K562 (cell line): ENCODE results near the gene AQP1. TPM values are rescaled to one million over a fixed set of nuclear protein-coding genes. Genes with fewer than 3 reads are reported as not detected.

Source experiments
- ATAC-seq: fragments of 200-7000 bp; cut with Tn5 transposase; 3 replicates; pipeline ENCODE4 v1.9.1; 2020; ENCODE audit warnings: moderate library complexity
- BruUV-seq: library from RNA; stranded (reverse); fragments of 400-500 nt; replicated peaks from 2 replicates; lab custom pipeline; 2021; lab: Mats Ljungman, UMichigan
- CTCF ChIA-PET: fragments of 300-600 bp; formaldehyde crosslinking; extraction: SDS; loops from one replicate; lab custom pipeline; 2021; ENCODE audit warnings: low intra/inter-chr PET ratio; lab: Yijun Ruan, JAX
- POLR2A ChIA-PET: fragments of 300-600, 350-650 bp; sonication (Branson Sonifier 250); formaldehyde crosslinking; extraction: SDS; loops from one replicate; lab custom pipeline; 2021; ENCODE audit warnings: antibody characterized with exemption, inconsistent platforms; lab: Yijun Ruan, JAX
- DNase-seq, 4 experiments: peaks; one replicate each; pipeline versions ENCODE4 v3.0.0 to v3.0.0-alpha.2; 2011 to 2018; ENCODE audit warnings: low spot score in 3 of 4, mixed read lengths in 3 of 4; ENCODE audit errors: extremely low read depth in 1 of 4
- FAIRE-seq: peaks from 2 replicates; lab custom pipeline; 2011; peaks lifted over from hg19 to GRCh38; lab: Jason Lieb, UNC
- H2AFZ ChIP-seq: 2 replicates; pipeline ENCODE4 v1.6.0; 2011; ENCODE audit warnings: low read depth, low read length, control low read depth, inconsistent platforms
- H3K27ac ChIP-seq: fragments of 200-600 bp; 3 replicates; pipeline ENCODE4 v1.8.0; 2011; ENCODE audit warnings: low read depth, mild to moderate bottlenecking, control low read depth, inconsistent platforms, low read length, moderate library complexity, mixed read lengths; ENCODE audit errors: extremely low read depth
- H3K27me3 ChIP-seq, 2 experiments: fragments of 300-600 bp in 1 of 2; 2 replicates in 1 of 2; 3 replicates in 1 of 2; pipeline versions ENCODE4 v1.6.0 to v1.8.0; 2011; ENCODE audit warnings: inconsistent platforms in 2 of 2, low read length in 2 of 2, mild to moderate bottlenecking in 1 of 2, mixed read lengths in 1 of 2, moderate library complexity in 1 of 2; ENCODE audit not compliant: control insufficient read depth in 2 of 2, insufficient read depth in 2 of 2
- H3K36me3 ChIP-seq: fragments of 300-600 bp; 3 replicates; pipeline ENCODE4 v1.8.0; 2011; ENCODE audit warnings: mild to moderate bottlenecking, low read length, inconsistent platforms; ENCODE audit not compliant: control insufficient read depth, insufficient read depth
- H3K4me1 ChIP-seq, 2 experiments: fragments of 200-600 bp in 1 of 2; replicated peaks in 1 of 2; 2 replicates in 1 of 2; 3 replicates in 1 of 2; pipeline versions ENCODE4 v1.5.1 to v1.8.0; 2011; ENCODE audit warnings: inconsistent platforms in 2 of 2, low read length in 2 of 2, mild to moderate bottlenecking in 1 of 2, mixed read lengths in 1 of 2, moderate library complexity in 1 of 2; ENCODE audit not compliant: control insufficient read depth in 2 of 2, insufficient read depth in 2 of 2
- H3K4me2 ChIP-seq: 2 replicates; pipeline ENCODE4 v1.6.1; 2011; ENCODE audit warnings: low read length, control low read depth, inconsistent platforms, mixed read lengths; ENCODE audit not compliant: insufficient read depth
- H3K4me3 ChIP-seq: fragments of 200-600 bp; sonication (generic), shearing (Covaris generic); 2 replicates; pipeline ENCODE4 v1.5.1; 2016; ENCODE audit warnings: control low read depth, inconsistent platforms
- H3K79me2 ChIP-seq: fragments of 200-600 bp; 3 replicates; pipeline ENCODE4 v1.8.0; 2011; ENCODE audit warnings: low read length, inconsistent platforms; ENCODE audit not compliant: control insufficient read depth, insufficient read depth
- H3K9ac ChIP-seq, 2 experiments: 2 replicates each; pipeline versions ENCODE4 v1.6.0 to v1.6.1; 2011; ENCODE audit warnings: low read depth in 2 of 2, low read length in 2 of 2, control low read depth in 1 of 2, inconsistent platforms in 1 of 2, mild to moderate bottlenecking in 1 of 2, mixed read lengths in 1 of 2; ENCODE audit not compliant: insufficient read depth in 1 of 2
- H3K9me1 ChIP-seq: one replicate; pipeline ENCODE4 v1.6.0; 2011; ENCODE audit warnings: inconsistent platforms, mild to moderate bottlenecking, low read length, moderate library complexity; ENCODE audit not compliant: control insufficient read depth, insufficient read depth
- H3K9me3 ChIP-seq: replicated peaks from 2 replicates; pipeline ENCODE4 v1.5.1; 2011; ENCODE audit warnings: low read depth, low read length, inconsistent platforms; ENCODE audit not compliant: control insufficient read depth, insufficient read depth
- H4K20me1 ChIP-seq: replicated peaks from 2 replicates; pipeline ENCODE4 v1.6.1; 2011; ENCODE audit warnings: low read length, inconsistent platforms, mixed read lengths; ENCODE audit not compliant: control insufficient read depth, insufficient read depth
- ATF3 ChIP-seq, 2 experiments: fragments of 450-650 bp in 1 of 2; sonication (generic) in 1 of 2; formaldehyde crosslinking in 1 of 2; IDR thresholded peaks in 1 of 2; conservative IDR thresholded peaks in 1 of 2; 2 replicates each; pipeline versions ENCODE4 v1.6.1 to v1.8.1; 2016 to 2023; ENCODE audit warnings: mild to moderate bottlenecking in 2 of 2, moderate library complexity in 2 of 2, inconsistent platforms in 1 of 2, missing genetic modification reagents in 1 of 2
- CAMTA2 ChIP-seq: fragments of 250-450 bp; sonication (Bioruptor Pico); conservative IDR thresholded peaks from 2 replicates; pipeline ENCODE4 v1.5.1; 2022
- CBX2 ChIP-seq: fragments of 200-600 bp; sonication (generic); IDR thresholded peaks from one replicate; pipeline ENCODE4 v1.6.1; 2012; ENCODE audit warnings: mild to moderate bottlenecking, low read length, inconsistent platforms; ENCODE audit not compliant: insufficient read depth, poor library complexity, severe bottlenecking
- EP300 ChIP-seq: IDR thresholded peaks from 2 replicates; pipeline ENCODE4 v1.6.1; 2012; ENCODE audit warnings: low read length, improper control_type of control experiment
- FOSL1 ChIP-seq: fragments of 200-800 bp; sonication (Bioruptor generic); conservative IDR thresholded peaks from 2 replicates; pipeline ENCODE4 v1.6.1; 2016; ENCODE audit warnings: missing genetic modification characterization, missing compliant biosample characterization
- PRDM10 ChIP-seq: fragments of 450-650 bp; IDR thresholded peaks from 2 replicates; pipeline ENCODE4 v1.6.1; 2018; ENCODE audit not compliant: partially characterized antibody
- TCFL5 ChIP-seq: fragments of 250-450 bp; sonication (Bioruptor Pico); conservative IDR thresholded peaks from 2 replicates; pipeline ENCODE4 v1.6.1; 2021; ENCODE audit warnings: mild to moderate bottlenecking, moderate library complexity, matching md5 sums
- TRIM24 ChIP-seq, 2 experiments: fragments of 450-650 bp; IDR thresholded peaks; 2 replicates each; pipeline ENCODE4 v1.6.1; 2016
- ZBTB26 ChIP-seq: fragments of 450-650 bp; formaldehyde crosslinking; IDR thresholded peaks from 2 replicates; pipeline ENCODE4 v1.4.0; 2022; ENCODE audit warnings: missing genetic modification characterization
- ZNF146 ChIP-seq: IDR thresholded peaks from one replicate; pipeline ENCODE4 v1.6.1; 2018; ENCODE audit warnings: missing compliant biosample characterization; ENCODE audit not compliant: unreplicated experiment
- WGBS: fragments of 100-300 bp; shearing (Covaris generic); methylation state at CpG from one replicate; pipeline ENCODE4 v1.1.6; 2016; ENCODE audit warnings: low coverage, mixed read lengths; ENCODE audit not compliant: insufficient coverage; ENCODE audit errors: missing lambda C conversion rate; 5-methylcytosine and 5-hydroxymethylcytosine counted together
- in situ Hi-C: fragments of 300-500 bp; cut with MboI; formaldehyde crosslinking; loops from 4 replicates; pipeline ENCODE4 v1.15.0; 2018; ENCODE audit warnings: inconsistent platforms, mixed read lengths
- intact Hi-C: fragments of 100-400 bp; cut with micrococcal nuclease; formaldehyde crosslinking; loops from 2 replicates; pipeline ENCODE4 v1.14.2; 2022
- polyA plus RNA-seq, 8 experiments: library from polyadenylated mRNA; depleted of rRNA in 4 of 8; stranded (reverse) in 5 of 8; unstranded in 3 of 8; fragments of >200 nt; fragmentation: Nextera tagmentation in 2 of 8; fragmentation: Illumina TruSeq in 1 of 8; extraction: Ambion mirVana in 2 of 8; extraction: Trizol in 1 of 8; gene quantifications; 2 replicates each; pipeline versions ENCODE4 v1.2.1 to v1.2.3, GENCODE V29; 2011 to 2014; ENCODE audit warnings: inconsistent platforms in 1 of 8, missing spikeins in 1 of 8
- total RNA-seq, 7 experiments: library from RNA; depleted of rRNA in 6 of 7; stranded (reverse); fragments of >200 nt in 6 of 7; fragmentation: Illumina TruSeq in 2 of 7; extraction: Trizol in 2 of 7; gene quantifications; 2 replicates each; pipeline versions ENCODE4 v1.2.1 to v1.2.3, GENCODE V29; 2011 to 2021; ENCODE audit warnings: low replicate concordance in 1 of 7

The AQP1 gene
- total and polyA plus RNA-seq, 9 of the 15 experiments (the other 6 are each of a cell fraction or from before 2014, with no cell fraction given), result 0.18 to 12.6 (median 4.1) TPM

- TF ChIP-seq ATF3 (IDR thresholded peaks at IDR 0.05) (peak; percentile 24; the same call in 1 of the 2 replicates), ATF3 (CRISPR knock-in tag; conservative IDR thresholded peaks at IDR 0.05) (no peak), FOSL1 (tag) (peak; percentile 94)
Observed at GRCh38 chr7:30914596-30914995, 2.9 kb downstream of the AQP1 start (continued).

GRCh38 chr7:30915005-30915601 is 3.5 kb downstream of the AQP1 start:
- no TSS peak for BruUV-seq
- H3K9me1 ChIP-seq, result no peaks in the 10 kb centered on the region
- H3K27me3 ChIP-seq, result no peaks in the 10 kb centered on the region
- peak overlapping the region; percentile 82 for H3K27ac ChIP-seq
- intact Hi-C loops, result loop anchor here (1.0 to 2.0 kb wide), 3 partner anchors 18 to 154 kb away; no protein-coding TSS in a partner anchor
- ATAC-seq, result peak; percentile 79
- CTCF ChIA-PET, result no interaction called here
- H3K36me3 ChIP-seq, result no peaks in the 10 kb centered on the region
- peak overlapping the region; percentile 70 for H3K4me2 ChIP-seq
- H2AFZ ChIP-seq, result peak overlapping the region; percentile 42
- no peaks in the 10 kb centered on the region for H4K20me1 ChIP-seq
- in situ Hi-C loops, result no loop called here
- no peaks in the 10 kb centered on the region for H3K9me3 ChIP-seq
- peak overlapping the region; percentile 5 for H3K4me3 ChIP-seq
- no peaks in the 10 kb centered on the region; the same call in 2 of the 3 replicates for H3K79me2 ChIP-seq
- WGBS, result 3% methylated on average over 11 of the region's 11 CpGs
- POLR2A ChIA-PET, result interaction anchor here (0.6 to 1.4 kb wide), 4 partner anchors 16 to 1828 kb away, joined by 3 read pairs; no protein-coding TSS in a partner anchor
- FAIRE-seq, result peak; percentile 96
- peak overlapping the region; percentile 56 to 84 for H3K9ac ChIP-seq
- H3K4me1 ChIP-seq, result peaks cover 76 to 82% of the 10 kb centered on the region in 2 experiments
- peak; percentile 92 to 94 (median 94) for DNase-seq
- TF ChIP-seq TRIM24 (IDR thresholded peaks at IDR 0.05) (peak; percentile 91 to 94), CBX2 (no peak), ZNF146 (CRISPR knock-in tag) (no peak), ZBTB26 (CRISPR knock-in tag) (peak; percentile 51; the same call in 1 of the 2 replicates), EP300 (peak; percentile 97), TCFL5 (no peak; the same call in 1 of the 2 replicates), CAMTA2 (CRISPR knock-in tag) (no peak), PRDM10 (peak; percentile 68)
